Measurements from ENCODE around the gene HEXD.

The HEXD gene

GRCh38 chr17:82477934-82478333 lies 59.8 kb downstream of the HEXD start:
- Histone ChIP-seq H3K9ac (ENCODE audit: insufficient read length, low read depth) (peak overlapping the region; percentile 26), H3K4me1 (ENCODE audit: insufficient read depth, insufficient read length) (no peaks in the 10 kb centered on the region), H3K27me3 (ENCODE audit: insufficient read depth, insufficient read length) (no peaks in the 10 kb centered on the region), H3K4me3 (ENCODE audit: insufficient read length, low read depth) (no peak overlapping the region), H3K9me3 (ENCODE audit: insufficient read depth, low read length) (no peaks in the 10 kb centered on the region), H3K36me3 (ENCODE audit: insufficient read depth, insufficient read length, low read length) (peaks cover 55% of the 10 kb centered on the region)
- DNase-seq (ENCODE audit: low read depth, low spot score) = no peak
- TF ChIP-seq ZNF274 (IDR thresholded peaks at IDR 0.05; ENCODE audit: low read depth, low read length) (no peak), SUZ12 (IDR thresholded peaks at IDR 0.05; ENCODE audit: extremely low read depth, insufficient read depth, insufficient read length) (no peak), YY1 (IDR thresholded peaks at IDR 0.05; ENCODE audit: insufficient read depth, insufficient read length) (no peak)

DNA sequence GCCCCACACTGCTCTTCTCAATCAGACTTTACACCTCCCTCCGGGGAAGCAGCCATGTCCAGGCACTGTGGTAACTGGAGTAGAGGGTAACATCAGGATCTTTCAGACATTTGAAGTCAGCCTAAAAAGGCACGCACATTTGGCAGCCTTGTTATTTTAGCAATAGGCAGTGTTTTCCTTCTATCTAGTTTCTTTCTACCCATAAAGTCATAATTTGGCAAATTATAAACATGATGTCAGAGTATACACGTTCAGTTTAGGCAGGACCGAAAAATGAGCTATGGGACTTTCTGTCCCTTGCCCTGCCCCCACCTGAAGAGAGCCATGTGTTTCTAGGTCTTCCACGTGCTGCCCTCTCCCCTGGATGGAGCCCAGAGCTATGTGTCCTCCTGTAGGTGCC lies 61.5 kb downstream of the HEXD start:
- no peak for DNase-seq (ENCODE audit: low read depth, low spot score)
- H3K27me3 ChIP-seq (ENCODE audit: insufficient read depth, insufficient read length) = no peaks in the 10 kb centered on the region
- no peaks in the 10 kb centered on the region for H3K9me3 ChIP-seq (ENCODE audit: insufficient read depth, low read length)
- no peak for TF ChIP-seq SUZ12 (IDR thresholded peaks at IDR 0.05; ENCODE audit: extremely low read depth, insufficient read depth, insufficient read length)
- no peak for TF ChIP-seq YY1 (IDR thresholded peaks at IDR 0.05; ENCODE audit: insufficient read depth, insufficient read length)
- TF ChIP-seq ZNF274 (IDR thresholded peaks at IDR 0.05; ENCODE audit: low read depth, low read length) = no peak
- H3K9ac ChIP-seq (ENCODE audit: insufficient read length, low read depth) = no peak overlapping the region
- H3K4me1 ChIP-seq (ENCODE audit: insufficient read depth, insufficient read length) = no peaks in the 10 kb centered on the region
- H3K4me3 ChIP-seq (ENCODE audit: insufficient read length, low read depth) = no peak overlapping the region
- peaks cover 66% of the 10 kb centered on the region for H3K36me3 ChIP-seq (ENCODE audit: insufficient read depth, insufficient read length, low read length)

DNA sequence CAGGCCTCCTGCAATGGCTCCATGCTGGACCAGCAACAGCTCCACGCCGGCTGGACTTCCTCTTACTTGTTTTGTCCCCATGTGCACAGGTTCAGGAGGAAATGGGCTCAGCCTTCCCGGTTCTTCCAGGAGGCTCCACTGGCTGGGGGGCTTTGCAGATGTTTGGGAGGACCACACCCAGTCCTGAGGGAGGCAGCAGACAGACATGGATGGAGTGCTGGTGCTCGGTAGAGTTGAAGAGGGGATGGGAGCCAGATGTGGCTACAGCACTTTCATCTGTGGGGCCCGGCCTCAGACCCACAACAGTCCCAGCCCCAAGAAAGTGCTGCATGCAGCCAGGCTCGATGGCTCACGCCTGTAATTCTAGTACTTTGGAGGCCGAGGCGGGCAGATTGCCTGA lies 62.2 kb downstream of the HEXD start:
- no peaks in the 10 kb centered on the region for H3K4me1 ChIP-seq (ENCODE audit: insufficient read depth, insufficient read length)
- no peak overlapping the region for H3K4me3 ChIP-seq (ENCODE audit: insufficient read length, low read depth)
- TF ChIP-seq SUZ12 (IDR thresholded peaks at IDR 0.05; ENCODE audit: extremely low read depth, insufficient read depth, insufficient read length) (no peak), YY1 (IDR thresholded peaks at IDR 0.05; ENCODE audit: insufficient read depth, insufficient read length) (no peak), ZNF274 (IDR thresholded peaks at IDR 0.05; ENCODE audit: low read depth, low read length) (no peak)
- H3K27me3 ChIP-seq (ENCODE audit: insufficient read depth, insufficient read length) = no peaks in the 10 kb centered on the region
- no peak for DNase-seq (ENCODE audit: low read depth, low spot score)
- peaks cover 72% of the 10 kb centered on the region for H3K36me3 ChIP-seq (ENCODE audit: insufficient read depth, insufficient read length, low read length)
- no peaks in the 10 kb centered on the region for H3K9me3 ChIP-seq (ENCODE audit: insufficient read depth, low read length)
- H3K9ac ChIP-seq (ENCODE audit: insufficient read length, low read depth) = peak overlapping the region; percentile 28

GRCh38 chr17:82483204-82483660 lies 65.1 kb downstream of the HEXD start:
- TF ChIP-seq YY1 (IDR thresholded peaks at IDR 0.05; ENCODE audit: insufficient read depth, insufficient read length) (no peak), SUZ12 (IDR thresholded peaks at IDR 0.05; ENCODE audit: extremely low read depth, insufficient read depth, insufficient read length) (no peak), ZNF274 (IDR thresholded peaks at IDR 0.05; ENCODE audit: low read depth, low read length) (no peak)

DNA sequence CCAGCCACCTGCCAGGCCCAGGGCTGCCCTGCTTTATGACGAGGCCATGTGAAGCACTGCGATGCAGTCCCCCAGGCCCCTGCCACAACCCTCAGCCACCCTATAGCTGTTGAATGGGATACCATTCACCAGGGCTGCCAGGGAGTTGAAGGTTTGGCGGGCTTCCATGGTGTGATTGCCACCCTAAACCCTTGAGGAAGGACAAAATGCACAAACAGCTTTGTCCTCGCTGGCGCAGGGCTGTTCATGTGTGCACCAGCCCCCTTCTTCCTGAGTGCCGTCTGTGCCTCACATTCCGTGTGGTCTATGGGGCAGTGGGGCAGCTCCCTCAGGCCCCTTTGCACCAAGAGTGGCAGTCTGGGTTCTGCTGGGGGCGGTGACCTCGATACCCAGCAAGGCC lies 65.7 kb downstream of the HEXD start:
- H3K36me3 ChIP-seq (ENCODE audit: insufficient read depth, insufficient read length, low read length) = peaks cover 88% of the 10 kb centered on the region
- no peaks in the 10 kb centered on the region for H3K27me3 ChIP-seq (ENCODE audit: insufficient read depth, insufficient read length)
- peaks cover 4% of the 10 kb centered on the region for H3K4me1 ChIP-seq (ENCODE audit: insufficient read depth, insufficient read length)
- no peak overlapping the region for H3K9ac ChIP-seq (ENCODE audit: insufficient read length, low read depth)
- H3K4me3 ChIP-seq (ENCODE audit: insufficient read length, low read depth) = no peak overlapping the region
- TF ChIP-seq SUZ12 (IDR thresholded peaks at IDR 0.05; ENCODE audit: extremely low read depth, insufficient read depth, insufficient read length) (no peak), YY1 (IDR thresholded peaks at IDR 0.05; ENCODE audit: insufficient read depth, insufficient read length) (no peak), ZNF274 (IDR thresholded peaks at IDR 0.05; ENCODE audit: low read depth, low read length) (no peak)
- DNase-seq (ENCODE audit: low read depth, low spot score) = no peak
- H3K9me3 ChIP-seq (ENCODE audit: insufficient read depth, low read length) = no peaks in the 10 kb centered on the region

More at GRCh38 chr17:82483204-82483660, 65.1 kb downstream of the HEXD start:
- no peaks in the 10 kb centered on the region for H3K9me3 ChIP-seq (ENCODE audit: insufficient read depth, low read length)
- peaks cover 4% of the 10 kb centered on the region for H3K4me1 ChIP-seq (ENCODE audit: insufficient read depth, insufficient read length)
- no peak overlapping the region for H3K9ac ChIP-seq (ENCODE audit: insufficient read length, low read depth)
- no peaks in the 10 kb centered on the region for H3K27me3 ChIP-seq (ENCODE audit: insufficient read depth, insufficient read length)
- no peak for DNase-seq (ENCODE audit: low read depth, low spot score)
- no peak overlapping the region for H3K4me3 ChIP-seq (ENCODE audit: insufficient read length, low read depth)
- peaks cover 89% of the 10 kb centered on the region for H3K36me3 ChIP-seq (ENCODE audit: insufficient read depth, insufficient read length, low read length)

DNA sequence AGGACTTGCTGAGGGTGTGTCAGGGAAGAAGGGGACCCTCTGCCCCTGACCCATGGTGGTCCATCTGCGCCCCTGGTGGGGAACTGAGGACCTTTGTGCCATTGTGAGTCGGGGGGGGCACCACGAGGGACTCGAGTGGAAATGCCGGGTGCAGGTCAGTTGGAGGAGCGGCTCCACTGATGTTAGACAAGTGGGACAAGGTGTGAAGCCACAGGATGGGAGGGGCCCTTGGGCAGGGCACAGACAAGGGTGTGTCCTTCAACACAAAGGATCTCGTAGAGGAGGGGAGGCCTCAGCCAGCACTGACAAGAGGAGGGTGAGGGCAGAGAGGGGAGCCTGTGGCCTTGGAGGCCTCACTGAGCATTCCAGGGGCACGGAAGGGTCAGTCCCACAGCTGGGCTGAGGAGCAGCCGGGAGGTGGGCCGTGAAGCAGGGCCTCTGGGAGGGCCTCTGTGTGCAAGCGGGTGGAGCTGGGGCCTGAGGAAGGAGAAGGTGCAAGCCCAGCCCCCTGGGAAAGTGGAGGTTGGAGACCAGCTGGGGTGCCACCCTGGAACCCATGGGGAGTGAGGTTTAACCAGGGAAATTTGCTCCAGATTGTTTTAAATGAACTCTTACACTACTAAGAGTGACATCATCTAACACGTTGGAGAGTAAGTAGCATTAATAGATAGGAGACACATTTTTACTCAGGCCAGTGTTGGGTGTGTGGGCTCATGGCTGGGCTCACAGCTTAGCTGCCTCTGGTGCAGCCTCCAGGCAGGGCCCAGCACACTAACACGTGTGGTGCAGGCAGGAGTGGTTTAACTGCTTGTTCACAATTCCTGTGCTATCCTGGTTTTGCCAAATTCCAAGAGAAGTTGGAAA lies 68.3 kb downstream of the HEXD start:
- Histone ChIP-seq H3K9me3 (ENCODE audit: insufficient read depth, low read length) (no peaks in the 10 kb centered on the region), H3K27me3 (ENCODE audit: insufficient read depth, insufficient read length) (no peaks in the 10 kb centered on the region), H3K36me3 (ENCODE audit: insufficient read depth, insufficient read length, low read length) (peaks cover 73% of the 10 kb centered on the region), H3K4me3 (ENCODE audit: insufficient read length, low read depth) (no peak overlapping the region), H3K9ac (ENCODE audit: insufficient read length, low read depth) (no peak overlapping the region), H3K4me1 (ENCODE audit: insufficient read depth, insufficient read length) (peaks cover 4% of the 10 kb centered on the region)
- no peak for TF ChIP-seq ZNF274 (IDR thresholded peaks at IDR 0.05; ENCODE audit: low read depth, low read length)
- no peak for TF ChIP-seq YY1 (IDR thresholded peaks at IDR 0.05; ENCODE audit: insufficient read depth, insufficient read length)
- TF ChIP-seq SUZ12 (IDR thresholded peaks at IDR 0.05; ENCODE audit: extremely low read depth, insufficient read depth, insufficient read length) = no peak
- no peak for DNase-seq (ENCODE audit: low read depth, low spot score)

DNA sequence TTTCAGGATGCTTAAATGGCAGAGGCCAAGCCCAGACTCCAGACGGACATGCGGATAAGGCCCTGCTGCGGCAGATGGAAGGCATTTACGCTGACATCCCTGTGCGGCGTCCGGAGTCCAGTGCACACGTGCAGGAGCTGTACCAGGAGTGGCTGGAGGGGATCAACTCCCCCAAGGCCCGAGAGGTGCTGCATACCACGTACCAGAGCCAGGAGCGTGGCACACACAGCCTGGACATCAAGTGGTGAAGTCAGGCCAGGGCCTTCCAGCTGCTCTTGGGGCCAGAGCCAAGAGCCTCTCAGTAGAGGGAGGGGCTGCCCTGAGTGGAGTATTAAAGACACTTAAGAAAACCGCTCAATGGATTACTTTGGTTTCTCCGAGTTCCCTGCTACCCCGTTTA lies 69.8 kb downstream of the HEXD start:
- no peak for DNase-seq (ENCODE audit: low read depth, low spot score)
- H3K9ac ChIP-seq (ENCODE audit: insufficient read length, low read depth) = no peak overlapping the region
- no peaks in the 10 kb centered on the region for H3K27me3 ChIP-seq (ENCODE audit: insufficient read depth, insufficient read length)
- H3K36me3 ChIP-seq (ENCODE audit: insufficient read depth, insufficient read length, low read length) = peaks cover 60% of the 10 kb centered on the region
- no peak overlapping the region for H3K4me3 ChIP-seq (ENCODE audit: insufficient read length, low read depth)
- TF ChIP-seq SUZ12 (IDR thresholded peaks at IDR 0.05; ENCODE audit: extremely low read depth, insufficient read depth, insufficient read length) (no peak), YY1 (IDR thresholded peaks at IDR 0.05; ENCODE audit: insufficient read depth, insufficient read length) (no peak), ZNF274 (IDR thresholded peaks at IDR 0.05; ENCODE audit: low read depth, low read length) (no peak)
- H3K9me3 ChIP-seq (ENCODE audit: insufficient read depth, low read length) = no peaks in the 10 kb centered on the region
- peaks cover 4% of the 10 kb centered on the region for H3K4me1 ChIP-seq (ENCODE audit: insufficient read depth, insufficient read length)

Measured in NT2/D1 (cell line).